G401.6 (cell line): Measurements from ENCODE around the gene GBF1.
A peak's percentile ranks its signal among the peaks of the same experiment; 100 is the strongest.
"Not testable (repeated sequence)": the region's sequence is repeated elsewhere in the genome, so short reads cannot be mapped to it uniquely, and the experiment has no call there.

ENCODE experiments used
- FAIRE-seq: peaks from 2 replicates; lab custom pipeline; 2012; peaks lifted over from hg19 to GRCh38; lab: Jason Lieb, UNC

GBF1 gene

DNA sequence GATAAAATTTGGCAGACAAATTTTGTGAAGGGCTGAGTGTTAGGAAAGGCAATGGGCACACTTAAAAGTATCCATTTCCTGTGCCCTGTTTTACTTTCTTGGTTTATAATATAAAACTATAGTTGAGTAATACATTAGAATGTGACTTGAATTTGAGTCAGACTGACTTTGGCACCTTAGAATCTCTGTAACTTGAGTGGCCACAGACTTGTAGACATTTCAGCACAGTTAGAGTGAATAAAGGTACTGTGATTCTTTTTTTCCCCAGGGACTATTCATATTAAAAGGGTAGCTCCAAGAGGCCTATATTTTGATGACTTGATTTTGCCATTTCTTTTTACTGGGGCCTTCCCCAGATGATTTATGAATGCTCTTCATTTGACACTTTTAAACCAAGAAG lies 22.4 kb downstream of the GBF1 start:
- FAIRE-seq = no peak

DNA sequence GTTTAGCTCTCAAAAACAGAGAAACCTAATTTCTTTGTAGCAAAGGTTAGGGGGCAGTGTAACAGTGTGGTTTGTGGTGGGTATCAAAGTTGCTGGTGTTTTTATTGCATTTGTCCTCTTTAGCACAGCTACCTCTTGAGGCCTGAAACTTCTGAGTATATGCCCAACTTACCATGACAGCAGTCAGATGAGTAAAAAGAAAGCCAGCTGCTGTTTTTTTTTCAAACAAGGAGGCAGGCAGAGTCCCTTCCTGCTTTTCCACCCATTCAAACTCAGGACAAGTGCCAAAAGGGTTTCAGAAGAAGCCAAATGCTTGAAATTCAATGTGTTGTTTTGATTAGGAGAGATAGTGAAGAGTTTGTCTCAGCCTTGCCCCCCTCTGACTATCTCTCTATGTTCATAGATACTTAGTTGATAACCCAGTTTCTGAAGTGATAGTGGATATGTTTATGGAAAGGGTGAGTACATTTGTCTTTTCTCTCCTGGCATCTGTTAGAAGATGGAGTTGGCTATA lies 23.1 kb downstream of the GBF1 start:
- FAIRE-seq = no peak

DNA sequence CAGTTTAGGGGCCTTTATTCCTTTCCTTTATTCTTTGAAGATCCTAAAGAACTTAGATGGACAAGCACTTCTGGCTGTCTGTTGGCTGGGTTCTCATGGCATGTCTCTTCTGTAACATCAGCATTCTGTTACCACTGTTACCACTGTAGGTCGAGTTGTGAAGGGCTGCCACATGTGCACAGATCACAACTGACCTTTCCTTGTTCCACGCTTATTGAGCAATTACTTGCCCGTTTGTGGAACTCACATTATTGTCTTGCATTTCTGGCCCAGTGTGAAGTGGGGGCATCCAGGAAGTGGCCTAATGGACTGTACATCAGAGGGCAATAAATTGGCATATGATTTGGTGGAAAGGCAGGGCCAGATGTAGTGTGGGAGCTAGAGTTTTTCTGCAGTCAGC lies 23.7 kb downstream of the GBF1 start:
- no peak for FAIRE-seq

DNA sequence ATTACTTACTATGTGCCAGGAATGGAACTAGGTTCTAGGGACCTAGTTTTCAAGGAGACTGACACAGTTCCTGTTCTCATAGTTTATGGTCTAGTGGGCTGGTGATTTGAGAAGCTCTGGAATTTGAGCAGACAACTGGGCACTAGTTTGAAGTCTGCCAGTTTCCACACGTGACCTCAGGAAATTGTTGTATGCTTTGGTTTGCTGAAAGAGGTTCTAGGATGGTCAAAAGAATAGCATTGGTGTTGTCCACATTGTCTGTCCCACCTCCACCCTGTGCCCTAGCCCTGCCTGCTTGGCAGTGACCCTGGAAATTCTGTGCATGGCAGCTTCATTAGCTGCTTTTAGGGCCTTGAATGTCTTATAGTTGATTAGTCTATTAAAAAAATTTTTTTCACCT lies 28.7 kb downstream of the GBF1 start:
- FAIRE-seq = no peak

DNA sequence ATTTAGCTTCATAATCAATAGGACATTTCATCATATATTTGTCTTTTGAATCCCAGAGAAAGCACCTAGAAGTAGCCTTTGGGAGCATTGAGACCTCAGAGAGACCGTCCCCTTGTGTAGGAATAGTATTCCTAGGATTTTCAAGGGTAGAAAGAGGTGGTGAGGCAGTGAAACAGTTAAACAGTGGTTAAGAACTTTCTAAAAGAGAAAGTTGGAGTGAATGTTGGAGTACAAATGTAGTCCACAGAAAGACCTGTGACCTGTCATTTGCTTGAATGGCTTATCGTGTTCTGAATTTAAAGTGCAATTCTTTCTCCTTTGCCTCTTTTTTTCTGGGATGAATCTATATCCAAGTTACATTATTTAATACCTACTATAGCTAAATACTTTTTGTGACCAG lies 30.0 kb downstream of the GBF1 start:
- FAIRE-seq = no peak

DNA sequence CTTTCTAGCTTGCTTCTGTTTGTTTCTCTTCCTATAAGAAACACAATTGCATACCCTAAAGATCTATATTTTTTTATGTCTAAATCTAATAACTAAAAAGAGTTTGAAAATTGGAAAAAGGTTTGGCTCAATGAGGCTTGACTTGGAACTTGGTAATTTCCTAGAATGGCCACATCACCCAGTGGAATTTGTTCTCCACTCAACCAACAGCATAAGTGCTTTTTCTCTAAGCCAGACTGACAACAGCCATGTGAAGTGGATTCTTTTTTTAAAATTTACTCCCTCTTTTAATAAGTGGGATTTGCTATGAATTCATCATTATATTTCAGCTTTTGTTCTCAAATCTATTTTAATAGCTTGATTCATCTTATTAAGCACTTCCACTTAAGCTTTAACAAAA lies 33.8 kb downstream of the GBF1 start:
- FAIRE-seq = peak; percentile 60

DNA sequence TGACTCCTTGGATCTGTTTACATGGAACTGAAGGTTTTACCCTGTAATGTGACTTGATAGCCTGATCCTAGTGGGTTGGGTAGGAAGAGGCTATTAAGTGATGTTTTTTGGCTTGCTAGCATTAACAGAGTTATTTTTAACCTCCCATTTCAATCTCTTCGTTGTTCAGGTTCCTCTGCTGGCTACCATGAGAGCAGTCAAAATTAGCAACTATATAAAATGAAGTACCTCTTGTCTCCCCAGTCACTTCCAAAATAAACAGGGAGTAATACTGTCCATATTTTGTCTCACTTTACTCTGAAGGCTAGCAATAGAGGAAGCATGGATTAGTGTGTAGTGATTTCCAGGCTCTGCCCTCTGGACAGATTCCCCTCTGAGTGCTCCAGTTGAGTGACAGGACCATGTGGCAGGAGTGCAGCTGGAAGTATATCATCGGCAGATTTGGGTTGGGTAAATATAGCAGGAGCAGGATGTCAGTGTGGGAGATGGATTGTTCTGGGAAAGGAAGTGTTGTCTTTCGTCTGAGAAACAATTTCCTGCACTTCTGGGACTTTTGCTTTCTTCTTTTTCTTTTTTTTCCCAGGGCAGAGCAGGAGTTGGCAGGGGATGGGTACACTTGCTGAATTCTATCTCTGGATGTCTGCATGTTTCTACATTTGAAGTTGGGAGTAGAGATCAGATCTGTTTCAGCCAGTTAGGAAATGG lies 35.2 kb downstream of the GBF1 start:
- FAIRE-seq = no peak

DNA sequence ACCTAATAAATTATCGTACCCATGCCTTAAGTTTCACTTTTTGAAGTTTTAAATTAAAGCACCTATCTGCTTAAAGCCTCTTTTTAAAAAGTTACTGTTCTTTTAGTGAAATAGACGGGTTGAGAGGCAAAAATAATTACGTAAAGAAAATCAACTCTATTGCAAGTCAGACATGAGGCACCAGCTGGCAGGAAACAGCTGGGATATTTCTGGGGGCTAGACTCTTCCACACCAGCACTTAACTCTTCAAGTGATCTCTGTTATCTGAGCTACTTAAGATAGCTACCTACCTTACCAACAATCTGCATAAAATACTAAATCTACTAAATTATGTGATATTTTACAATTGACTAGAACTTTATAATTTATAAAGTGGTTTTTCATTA lies 35.8 kb downstream of the GBF1 start:
- FAIRE-seq = no peak

DNA sequence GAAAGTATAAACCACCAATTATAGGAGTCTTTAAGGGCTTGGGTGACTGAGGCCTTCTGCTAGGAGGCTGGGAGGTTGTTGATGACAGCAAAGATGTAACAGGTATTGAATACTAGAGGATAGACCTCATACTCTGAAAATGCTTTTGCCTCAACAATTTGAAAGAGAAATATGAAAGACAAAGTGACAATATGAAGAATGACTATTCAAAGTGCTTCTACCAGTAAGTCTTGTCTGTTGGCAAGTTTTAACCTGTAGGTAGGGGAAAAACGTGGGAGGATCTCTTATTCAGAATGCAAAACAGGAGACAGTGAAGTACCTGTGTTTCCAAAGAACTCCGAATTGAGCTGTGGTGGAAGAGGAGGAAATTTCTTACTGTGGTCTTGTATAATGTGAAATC lies 38.2 kb downstream of the GBF1 start:
- FAIRE-seq = no peak

DNA sequence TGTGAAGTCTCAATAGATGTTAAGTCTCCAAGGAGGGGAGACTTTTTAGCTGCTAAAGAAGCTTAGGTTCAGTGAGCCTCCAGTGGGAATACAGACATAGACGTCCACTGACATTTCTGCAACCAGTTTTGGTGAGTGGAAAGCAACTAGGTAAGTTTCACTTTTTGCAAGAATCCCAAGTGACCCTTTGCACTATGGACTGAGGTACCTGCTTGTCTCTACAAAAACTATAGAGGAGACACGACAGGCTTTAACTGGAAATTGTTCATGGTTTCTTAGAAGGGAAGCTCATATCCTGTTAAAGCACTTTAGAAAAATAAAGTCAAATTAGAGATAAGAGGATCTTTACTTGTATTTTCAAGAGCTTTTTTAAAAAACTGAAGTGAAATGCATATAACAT lies 38.6 kb downstream of the GBF1 start:
- no peak for FAIRE-seq

DNA sequence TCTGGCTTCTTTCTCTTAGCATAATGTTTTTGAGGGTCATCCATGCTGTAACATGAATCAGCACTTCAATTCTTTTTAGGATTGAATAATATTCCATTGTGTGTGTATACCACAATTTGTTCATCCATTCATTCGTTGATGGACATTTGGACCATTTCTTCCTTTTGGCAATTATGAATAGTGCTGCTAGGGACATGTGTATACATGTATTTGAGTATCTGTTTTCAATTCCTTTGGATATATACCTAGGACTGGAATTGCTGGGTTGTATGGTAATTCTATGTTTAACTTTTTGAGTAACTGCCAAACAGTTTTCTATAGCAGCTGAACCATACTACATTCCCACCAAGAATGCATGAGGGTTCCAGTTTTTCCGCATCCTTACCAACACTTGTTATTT lies 39.2 kb downstream of the GBF1 start:
- no peak for FAIRE-seq

DNA sequence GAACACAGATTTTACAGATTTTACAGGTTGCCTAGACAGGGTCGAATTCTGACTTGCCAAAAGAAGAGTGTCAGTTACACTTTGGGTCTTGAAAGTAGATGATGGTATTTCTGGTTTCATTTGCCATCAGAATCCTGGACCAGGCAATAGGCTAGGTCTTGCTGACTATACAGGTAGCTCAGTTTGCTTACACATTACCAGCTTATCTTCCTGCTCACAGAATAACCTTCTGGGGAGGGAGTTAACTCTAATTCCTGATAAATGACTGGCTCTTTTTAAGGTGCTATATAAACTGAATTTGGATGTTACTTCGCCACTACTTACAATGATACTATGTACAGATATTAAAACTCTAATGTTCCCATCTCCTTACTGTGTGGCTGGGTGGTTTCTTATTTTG lies 39.8 kb downstream of the GBF1 start:
- no peak for FAIRE-seq

DNA sequence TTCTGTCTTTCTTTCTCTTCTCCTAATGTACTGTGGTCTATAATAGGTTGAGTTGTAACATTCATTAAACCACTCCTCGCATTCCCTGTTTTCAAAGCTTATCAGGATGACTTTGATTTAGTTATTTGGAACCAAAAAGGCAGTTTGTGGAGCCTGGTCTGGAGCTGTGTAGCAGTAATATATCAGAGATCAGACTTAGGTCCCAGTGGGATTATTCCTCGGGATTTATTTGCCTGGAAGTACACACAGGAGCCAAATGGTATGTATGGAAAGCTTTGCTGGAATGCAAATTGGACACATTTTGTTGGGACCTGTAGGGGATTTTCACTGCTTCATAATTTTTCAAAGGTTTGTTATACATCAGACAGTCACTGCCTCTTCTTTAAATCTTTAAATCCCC lies 40.9 kb downstream of the GBF1 start:
- no peak for FAIRE-seq

DNA sequence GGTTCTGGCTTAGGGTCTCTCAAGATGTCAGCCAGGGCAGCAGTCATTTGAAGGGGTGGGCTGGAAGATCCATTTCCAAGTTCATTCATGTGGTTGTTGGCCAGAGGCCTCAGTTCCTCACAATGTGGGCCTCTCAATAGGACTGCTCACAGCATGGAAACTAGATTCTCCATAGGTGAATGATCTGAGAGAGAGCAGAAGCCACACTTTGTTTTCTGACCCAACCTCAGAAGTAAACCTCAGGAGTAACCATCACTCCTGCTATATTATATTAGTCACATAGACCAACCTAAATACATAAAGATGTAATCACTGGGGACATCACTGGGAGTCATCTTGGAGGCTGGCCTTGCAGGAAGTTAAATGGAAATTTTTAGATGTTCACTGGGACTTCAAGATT lies 42.2 kb downstream of the GBF1 start:
- no peak for FAIRE-seq

DNA sequence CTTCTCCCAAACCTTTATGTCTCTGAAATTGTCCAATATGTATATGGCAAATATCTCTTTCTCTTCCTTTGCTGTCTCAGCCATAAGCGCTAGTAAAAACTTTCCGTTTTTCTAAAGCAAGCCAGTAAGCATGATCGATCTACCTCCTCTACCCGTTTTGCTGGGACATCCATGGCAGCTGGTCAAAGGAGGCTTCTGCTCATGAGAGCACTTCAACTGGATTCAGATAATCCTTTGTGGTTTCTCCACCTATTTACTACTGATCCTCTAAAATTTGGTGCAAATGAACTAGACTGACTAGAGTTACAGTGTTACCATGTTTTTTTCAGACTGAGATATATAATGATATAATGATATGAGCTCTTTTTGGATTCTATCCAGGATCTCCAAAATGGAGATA lies 42.7 kb downstream of the GBF1 start:
- no peak for FAIRE-seq

DNA sequence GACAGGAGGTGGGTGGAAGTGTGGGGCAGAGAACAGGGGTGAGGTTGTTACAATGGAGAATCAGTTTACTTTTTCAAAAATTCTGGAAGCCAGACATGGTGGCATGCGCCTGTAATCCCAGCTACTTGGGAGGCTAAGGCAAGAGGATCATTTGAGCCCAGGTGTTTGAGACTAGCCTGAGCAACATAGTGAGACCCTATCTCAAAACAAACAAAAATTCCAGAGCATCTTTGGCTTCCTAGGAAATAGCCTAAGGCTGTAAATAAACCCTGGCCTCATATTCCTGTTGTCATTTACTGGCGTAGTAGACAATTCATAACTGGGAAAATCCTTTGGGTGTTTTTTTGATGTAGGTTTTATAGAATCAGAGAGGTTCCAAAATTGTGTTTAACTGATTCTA lies 44.0 kb downstream of the GBF1 start:
- no peak for FAIRE-seq

DNA sequence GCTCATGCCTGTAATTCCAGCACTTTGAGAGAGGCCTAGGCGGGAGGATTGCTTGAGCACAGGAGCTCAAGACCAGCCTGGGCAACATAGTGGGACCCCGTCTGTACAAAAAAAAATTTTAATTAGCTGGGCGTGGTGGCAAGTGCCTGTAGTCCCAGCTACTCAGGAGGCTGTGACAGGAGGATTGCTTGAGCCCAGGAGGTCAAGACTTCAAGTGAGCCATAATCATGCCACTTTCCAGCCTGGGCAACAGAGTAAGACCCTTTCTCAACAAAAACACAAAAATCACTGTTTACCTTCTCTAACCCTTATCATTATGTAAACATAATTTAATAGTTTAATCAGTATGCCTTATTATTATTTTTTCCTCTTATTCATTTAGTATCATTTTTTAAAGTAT lies 44.5 kb downstream of the GBF1 start:
- FAIRE-seq = no peak

DNA sequence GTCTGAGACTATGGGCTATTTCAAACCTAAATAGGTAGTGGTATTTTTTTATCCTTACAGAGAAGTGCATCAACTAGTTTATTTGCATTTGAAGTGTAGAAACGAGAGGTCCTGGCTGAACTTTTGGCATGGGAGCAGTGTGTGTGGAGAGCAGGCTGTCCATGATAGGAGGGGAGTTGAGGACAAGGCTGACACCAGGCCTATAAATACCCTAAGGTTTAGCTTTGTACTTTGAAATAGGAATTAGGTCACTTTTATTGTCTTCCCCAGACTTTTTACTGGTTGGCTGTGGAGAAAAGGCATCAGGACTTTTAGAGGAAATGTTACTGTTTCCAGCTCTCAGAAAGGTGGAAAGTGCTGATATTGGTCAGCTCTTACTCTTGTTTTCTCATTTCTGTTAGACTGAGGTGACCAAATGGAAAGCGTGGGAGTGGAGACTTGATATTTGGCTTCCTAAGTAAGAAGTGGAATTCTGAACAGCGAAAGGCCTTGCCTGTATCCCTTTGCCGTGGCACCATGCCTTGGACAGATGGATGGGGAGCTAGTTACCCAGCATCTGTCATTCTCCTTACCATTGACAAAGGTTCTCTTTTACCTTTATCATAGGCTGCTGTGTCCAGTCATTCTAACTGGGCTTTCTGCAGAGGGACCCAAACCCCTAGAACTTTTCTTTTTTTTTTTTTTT lies 46.0 kb downstream of the GBF1 start:
- no peak for FAIRE-seq

DNA sequence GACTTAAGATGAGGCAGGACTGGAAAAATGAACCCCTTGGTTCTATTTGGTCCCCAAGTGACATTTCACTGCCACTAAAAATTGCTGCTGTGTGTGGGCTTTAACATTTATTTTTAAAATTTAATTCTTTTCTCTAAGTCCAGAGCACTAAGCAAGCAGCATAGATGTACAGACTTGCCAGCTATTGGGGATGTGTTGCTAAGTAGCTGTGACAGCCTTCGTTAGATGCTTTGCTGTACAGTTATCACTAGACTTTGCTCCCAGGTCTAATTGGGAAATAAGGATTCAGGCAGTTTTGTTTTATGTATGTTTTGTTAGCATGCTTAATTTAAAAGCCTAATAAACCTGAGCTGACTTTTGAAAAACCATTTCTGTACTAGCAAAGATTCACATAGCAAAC lies 51.8 kb downstream of the GBF1 start:
- no peak for FAIRE-seq

DNA sequence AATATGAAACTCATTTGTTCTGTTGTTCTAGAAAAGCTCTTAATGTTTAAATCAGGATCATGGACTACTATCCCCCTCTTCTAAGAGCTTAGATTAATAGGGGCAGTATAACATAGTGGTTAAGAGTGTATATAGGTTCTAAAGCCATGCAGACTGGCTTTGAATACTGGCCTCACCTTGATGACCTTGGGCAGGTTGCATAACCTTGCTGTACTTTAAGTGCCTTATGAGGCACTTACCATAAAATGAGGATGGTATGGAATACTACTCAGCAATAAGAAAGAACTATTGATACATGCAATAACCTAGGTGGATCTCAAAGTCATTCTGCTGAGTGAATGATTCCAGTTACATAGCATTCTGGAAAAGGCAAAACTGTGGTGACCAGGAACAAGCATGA lies 53.6 kb downstream of the GBF1 start:
- no peak for FAIRE-seq

DNA sequence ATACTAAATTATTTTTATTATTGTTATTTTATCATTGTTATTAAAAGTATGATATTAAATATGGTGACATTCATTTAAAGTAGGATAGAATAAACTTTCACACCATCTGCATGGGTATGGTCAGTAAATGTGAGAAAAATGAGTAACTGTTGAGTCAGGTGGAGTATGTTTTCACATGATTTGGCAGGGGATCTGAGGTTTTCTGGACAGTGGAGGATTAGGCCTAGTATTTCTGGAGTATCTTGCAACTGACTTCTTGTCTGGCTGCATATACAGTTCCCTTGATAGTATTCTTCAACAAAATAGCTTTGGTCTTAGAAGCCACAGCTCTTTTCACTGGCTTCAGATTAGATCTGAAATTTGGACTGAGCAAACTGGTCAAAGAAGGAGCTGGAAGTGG lies 54.5 kb downstream of the GBF1 start:
- FAIRE-seq = no peak

DNA sequence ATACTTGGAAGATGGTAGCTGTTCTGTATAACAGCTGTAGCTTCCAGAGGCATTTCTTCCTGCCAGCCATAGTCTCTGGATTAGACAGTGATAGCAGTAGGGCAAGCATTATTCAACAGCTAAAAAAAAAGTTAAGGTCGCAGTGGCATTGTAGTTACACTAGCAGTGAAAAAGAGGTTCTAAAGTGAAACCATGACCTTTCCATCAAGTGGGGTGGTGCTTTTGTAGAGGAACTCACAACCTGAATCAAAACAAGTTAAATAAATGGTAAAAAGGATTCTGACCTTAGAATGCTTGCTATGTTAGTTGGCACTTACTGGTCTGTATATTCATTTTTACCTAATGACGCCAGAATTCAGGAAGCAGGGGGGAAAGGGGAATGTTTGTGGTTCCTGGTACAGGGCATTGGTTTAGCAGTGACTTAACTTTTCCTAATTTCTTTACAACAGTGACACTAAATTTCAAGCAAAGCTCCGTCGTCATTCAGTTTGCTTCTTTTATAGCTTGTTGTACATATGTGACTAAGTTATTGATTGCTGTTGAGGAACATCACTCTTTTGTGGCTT lies 55.0 kb downstream of the GBF1 start:
- no peak for FAIRE-seq

DNA sequence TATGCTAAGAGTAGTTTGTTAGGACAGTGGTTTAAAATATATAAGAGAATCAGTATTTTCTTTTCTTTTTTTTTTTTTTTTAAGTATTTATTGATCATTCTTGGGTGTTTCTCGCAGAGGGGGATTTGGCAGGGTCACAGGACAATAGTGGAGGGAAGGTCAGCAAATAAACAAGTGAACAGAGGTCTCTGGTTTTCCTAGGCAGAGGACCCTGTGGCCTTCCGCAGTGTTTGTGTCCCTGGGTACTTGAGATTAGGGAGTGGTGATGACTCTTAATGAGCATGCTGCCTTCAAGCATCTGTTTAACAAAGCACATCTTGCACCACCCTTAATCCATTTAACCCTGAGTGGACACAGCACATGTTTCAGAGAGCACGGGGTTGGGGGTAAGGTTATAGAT lies 55.6 kb downstream of the GBF1 start:
- FAIRE-seq = not testable (repeated sequence)

DNA sequence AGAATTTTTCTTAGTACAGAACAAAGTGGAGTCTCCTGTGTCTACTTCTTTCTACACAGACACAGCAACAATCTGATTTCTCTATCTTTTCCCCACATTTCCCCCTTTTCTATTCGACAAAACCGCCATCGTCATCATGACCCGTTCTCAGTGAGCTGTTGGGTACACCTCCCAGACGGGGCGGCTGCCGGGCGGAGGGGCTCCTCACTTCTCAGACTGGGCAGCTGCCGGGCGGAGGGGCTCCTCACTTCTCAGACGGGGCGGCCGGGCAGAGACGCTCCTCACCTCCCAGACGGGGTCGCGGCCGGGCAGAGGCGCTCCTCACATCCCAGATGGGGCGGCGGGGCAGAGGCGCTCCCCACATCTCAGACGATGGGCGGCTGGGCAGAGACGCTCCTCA lies 56.0 kb downstream of the GBF1 start:
- FAIRE-seq = not testable (repeated sequence)
